ENCODE measurements around the gene UQCC2. TPM values are rescaled to one million over a fixed set of nuclear protein-coding genes. Genes with fewer than 3 reads are reported as not detected.

The UQCC2 gene
- polyA plus RNA-seq, 1 of the 3 experiments (the other 2 are of a cell fraction), result 59.0 TPM

GRCh38 chr6:33686225-33686924 is 25.1 kb downstream of the UQCC2 start:
- ChIA-PET CTCF (interaction anchor here (2.2 to 2.3 kb wide), 2 partner anchors 14 to 96 kb away, joined by 9 to 10 read pairs; no protein-coding TSS in a partner anchor), POLR2A (interaction anchor here (0.7 to 1.4 kb wide), 3 partner anchors 9 to 24 kb away, joined by 3 to 4 read pairs (median 3); no protein-coding TSS in a partner anchor)
- H3K27ac ChIP-seq (ENCODE audit: low read depth in 2 of 2, low read length in 1 of 2), result no peak overlapping the region
- H2AFZ ChIP-seq (ENCODE audit: low read depth), result no peak overlapping the region
- WGBS (ENCODE audit: low lambda C conversion rate), result 85% methylated on average over 5 of the region's 6 CpGs
- H3K4me3 ChIP-seq (ENCODE audit: low read depth in 2 of 2, low read length in 1 of 2), result no peak overlapping the region
- DNase-seq, result peak; percentile 22
- no peaks in the 10 kb centered on the region for H3K79me2 ChIP-seq (ENCODE audit: insufficient read depth)
- H4K20me1 ChIP-seq (ENCODE audit: insufficient read depth), result no peaks in the 10 kb centered on the region
- H3F3A ChIP-seq (replicated peaks; ENCODE audit: insufficient read depth), result no peaks in the 10 kb centered on the region
- H3K4me2 ChIP-seq, result no peak overlapping the region
- H3K27me3 ChIP-seq (ENCODE audit: insufficient read depth), result no peaks in the 10 kb centered on the region
- no peaks in the 10 kb centered on the region for H3K9me2 ChIP-seq
- H3K9me3 ChIP-seq, result no peaks in the 10 kb centered on the region
- no peak overlapping the region for H3K9ac ChIP-seq
- TF ChIP-seq EP300 (IDR thresholded peaks at IDR 0.05; ENCODE audit: borderline replicate concordance in 1 of 2, low read depth in 1 of 2, low read length in 1 of 2) (no peak), MEF2A (IDR thresholded peaks at IDR 0.05; ENCODE audit: borderline replicate concordance, low read depth) (no peak), NFIC (IDR thresholded peaks at IDR 0.05; ENCODE audit: borderline replicate concordance) (no peak), RFX5 (IDR thresholded peaks at IDR 0.05; ENCODE audit: low read length) (no peak), TCF12 (IDR thresholded peaks at IDR 0.05) (no peak), FOXM1 (IDR thresholded peaks at IDR 0.05; ENCODE audit: low read depth) (no peak), SIN3A (IDR thresholded peaks at IDR 0.05; ENCODE audit: borderline replicate concordance, low read depth, low read length) (no peak), USF1 (IDR thresholded peaks at IDR 0.05; ENCODE audit: borderline replicate concordance, low read depth) (no peak), NRF1 (IDR thresholded peaks at IDR 0.05; ENCODE audit: low read depth, low read length) (no peak), GABPA (IDR thresholded peaks at IDR 0.05; ENCODE audit: low read depth) (no peak), FOXJ3 (CRISPR knock-in tag; IDR thresholded peaks at IDR 0.05) (no peak), RCOR1 (IDR thresholded peaks at IDR 0.05; ENCODE audit: low read length) (no peak)
- H3K36me3 ChIP-seq (replicated peaks in 1 of 2; ENCODE audit: control insufficient read depth in 1 of 2, insufficient read depth in 2 of 2, low read length in 1 of 2), result no peaks in the 10 kb centered on the region
- no peaks in the 10 kb centered on the region; a peak in 1 of 4 replicates for H3K4me1 ChIP-seq (ENCODE audit: control insufficient read depth in 1 of 2, insufficient read depth in 2 of 2, low read depth in 1 of 2, low read length in 1 of 2)

- no peak overlapping the region for H2AFZ ChIP-seq (ENCODE audit: low read depth)
- no peaks in the 10 kb centered on the region for H3K9me2 ChIP-seq
- no peaks in the 10 kb centered on the region for H3K27me3 ChIP-seq (ENCODE audit: insufficient read depth)
- no peaks in the 10 kb centered on the region for H3F3A ChIP-seq (replicated peaks; ENCODE audit: insufficient read depth)
- no peaks in the 10 kb centered on the region for H4K20me1 ChIP-seq (ENCODE audit: insufficient read depth)
- H3K27ac ChIP-seq (ENCODE audit: low read depth in 2 of 2, low read length in 1 of 2), result no peak overlapping the region
- peak; percentile 23 for DNase-seq
- no peak overlapping the region for H3K4me3 ChIP-seq (ENCODE audit: low read depth in 2 of 2, low read length in 1 of 2)
- no peak overlapping the region for H3K4me2 ChIP-seq
- 92% methylated on average over 7 of the region's 38 CpGs for WGBS (ENCODE audit: low lambda C conversion rate)
- H3K9me3 ChIP-seq, result no peaks in the 10 kb centered on the region
- H3K79me2 ChIP-seq (ENCODE audit: insufficient read depth), result no peaks in the 10 kb centered on the region
- ChIA-PET CTCF (interaction anchor here (2.2 to 2.3 kb wide), 2 partner anchors 15 to 96 kb away, joined by 9 to 10 read pairs; no protein-coding TSS in a partner anchor), POLR2A (interaction anchor here (1.4 kb wide), 1 partner anchor 9 kb away, joined by 3 read pairs; no protein-coding TSS in a partner anchor)
- H3K9ac ChIP-seq, result no peak overlapping the region
- H3K36me3 ChIP-seq (replicated peaks in 1 of 2; ENCODE audit: control insufficient read depth in 1 of 2, insufficient read depth in 2 of 2, low read length in 1 of 2), result no peaks in the 10 kb centered on the region
- no peaks in the 10 kb centered on the region; a peak in 1 of 4 replicates for H3K4me1 ChIP-seq (ENCODE audit: control insufficient read depth in 1 of 2, insufficient read depth in 2 of 2, low read depth in 1 of 2, low read length in 1 of 2)
- TF ChIP-seq TAF1 (IDR thresholded peaks at IDR 0.05; ENCODE audit: borderline replicate concordance, low read depth, low read length) (no peak), RCOR1 (IDR thresholded peaks at IDR 0.05; ENCODE audit: low read length) (no peak), USF2 (IDR thresholded peaks at IDR 0.05; ENCODE audit: borderline replicate concordance, low read depth, low read length) (no peak), JUND (IDR thresholded peaks at IDR 0.05) (no peak), FOXJ3 (CRISPR knock-in tag; IDR thresholded peaks at IDR 0.05) (no peak), TEAD4 (IDR thresholded peaks at IDR 0.05; ENCODE audit: borderline replicate concordance, insufficient read depth) (no peak), IRF3 (IDR thresholded peaks at IDR 0.05; ENCODE audit: low read depth, low read length) (no peak), CHD2 (IDR thresholded peaks at IDR 0.05; ENCODE audit: low read length, partially characterized antibody) (no peak), GATA2 (CRISPR knock-in tag; IDR thresholded peaks at IDR 0.05) (no peak), SIN3A (IDR thresholded peaks at IDR 0.05; ENCODE audit: borderline replicate concordance, low read depth, low read length) (no peak), FOXM1 (IDR thresholded peaks at IDR 0.05; ENCODE audit: low read depth) (no peak), NFIC (IDR thresholded peaks at IDR 0.05; ENCODE audit: borderline replicate concordance) (no peak), EZH2phosphoT487 (IDR thresholded peaks at IDR 0.05; ENCODE audit: borderline replicate concordance, low read depth) (no peak), SMC3 (IDR thresholded peaks at IDR 0.05; ENCODE audit: low read depth, low read length) (no peak), YY1 (IDR thresholded peaks at IDR 0.05; ENCODE audit: low read depth) (no peak)
Measured at GRCh38 chr6:33685411-33686224, 25.9 kb downstream of the UQCC2 start.

Data from SK-N-SH (cell line).